K562 (cell line): ENCODE results near the gene CARD9.

Experiments used
- AFF4 ChIP-seq: sonication (generic); formaldehyde crosslinking; IDR thresholded peaks from 2 replicates; pipeline ENCODE4 v1.8.0; 2023; ENCODE audit warnings: mild to moderate bottlenecking, missing genetic modification reagents
- CTCF ChIP-seq, 3 experiments: IDR thresholded peaks in 2 of 3; conservative IDR thresholded peaks in 1 of 3; 2 replicates each; pipeline ENCODE4 v1.5.1; 2011 to 2012; ENCODE audit warnings: low read length in 3 of 3, mild to moderate bottlenecking in 3 of 3, control low read depth in 2 of 3, improper control_type of control experiment in 1 of 3, inconsistent platforms in 1 of 3, low read depth in 1 of 3, mixed read lengths in 1 of 3, moderate library complexity in 1 of 3; ENCODE audit not compliant: insufficient read depth in 2 of 3
- GABPA ChIP-seq: fragments of 200-800 bp; sonication (Bioruptor generic); conservative IDR thresholded peaks from 2 replicates; pipeline ENCODE4 v1.6.1; 2016; ENCODE audit warnings: low read depth, missing genetic modification characterization, missing compliant biosample characterization
- KLF16 ChIP-seq: IDR thresholded peaks from 2 replicates; pipeline ENCODE4 v1.6.1; 2016; ENCODE audit warnings: antibody characterized with exemption
- MYBL2 ChIP-seq, 2 experiments: fragments of 450-650 bp in 1 of 2; sonication (generic) in 1 of 2; formaldehyde crosslinking in 1 of 2; IDR thresholded peaks; 2 replicates each; pipeline versions ENCODE4 v1.6.1 to v1.8.1; 2017 to 2022; ENCODE audit warnings: borderline replicate concordance in 1 of 2, inconsistent platforms in 1 of 2, low read depth in 1 of 2, mild to moderate bottlenecking in 1 of 2, missing genetic modification reagents in 1 of 2, moderate library complexity in 1 of 2
- SIX5 ChIP-seq, 2 experiments: IDR thresholded peaks; 2 replicates each; pipeline ENCODE4 v1.6.1; 2011; ENCODE audit warnings: low read length in 2 of 2, borderline replicate concordance in 1 of 2, low read depth in 1 of 2, mild to moderate bottlenecking in 1 of 2, moderate library complexity in 1 of 2; ENCODE audit not compliant: insufficient read depth in 1 of 2
- SMAD2 ChIP-seq: fragments of 150-350 bp; IDR thresholded peaks from 2 replicates; pipeline ENCODE4 v1.6.1; 2014; ENCODE audit warnings: low read depth, mild to moderate bottlenecking, low read length
- STAT6 ChIP-seq: sonication (generic); formaldehyde crosslinking; IDR thresholded peaks from 2 replicates; pipeline ENCODE4 v1.8.1; 2023; ENCODE audit warnings: mild to moderate bottlenecking, missing genetic modification reagents
- SUPT5H ChIP-seq: fragments of 450-650 bp; IDR thresholded peaks from 2 replicates; pipeline ENCODE4 v1.6.1; 2016
- YY1 ChIP-seq, 3 experiments: IDR thresholded peaks; 2 replicates each; pipeline ENCODE4 v1.6.1; 2011; ENCODE audit warnings: low read length in 2 of 3, mild to moderate bottlenecking in 2 of 3, moderate library complexity in 2 of 3, borderline replicate concordance in 1 of 3, control low read depth in 1 of 3, low read depth in 1 of 3; ENCODE audit not compliant: insufficient read depth in 3 of 3, insufficient replicate concordance in 2 of 3, control insufficient read depth in 1 of 3, insufficient read length in 1 of 3; ENCODE audit errors: extremely low read depth in 1 of 3
- ZEB2 ChIP-seq: fragments of 450-650 bp; IDR thresholded peaks from 2 replicates; pipeline ENCODE4 v1.6.1; 2016

GRCh38 chr9:136326061-136326760, 47.3 kb downstream of the CARD9 start:
- TF ChIP-seq AFF4 (CRISPR knock-in tag) = no peak
- TF ChIP-seq GABPA (tag) = no peak
- TF ChIP-seq SMAD2 = no peak
- no peak for TF ChIP-seq SIX5 (IDR thresholded peaks at IDR 0.05; ENCODE audit: borderline replicate concordance in 1 of 2, insufficient read depth in 1 of 2, low read depth in 1 of 2, low read length in 2 of 2)
- no peak for TF ChIP-seq STAT6 (CRISPR knock-in tag)
- no peak for TF ChIP-seq KLF16
- no peak for TF ChIP-seq SUPT5H
- TF ChIP-seq ZEB2 = no peak
- no peak for TF ChIP-seq MYBL2 (IDR thresholded peaks at IDR 0.05; ENCODE audit: low read depth)
- no peak for TF ChIP-seq MYBL2 (CRISPR knock-in tag; IDR thresholded peaks at IDR 0.05; ENCODE audit: borderline replicate concordance)
- TF ChIP-seq CTCF (IDR thresholded peaks at IDR 0.05 in 2 of 3, conservative IDR thresholded peaks at IDR 0.05 in 1 of 3; ENCODE audit: insufficient read depth in 2 of 3, low read depth in 1 of 3, low read length in 3 of 3) = no peak
- TF ChIP-seq YY1 (IDR thresholded peaks at IDR 0.05; ENCODE audit: borderline replicate concordance in 1 of 3, control insufficient read depth in 1 of 3, extremely low read depth in 1 of 3, insufficient read depth in 3 of 3, insufficient read length in 1 of 3, insufficient replicate concordance in 2 of 3, low read depth in 1 of 3, low read length in 2 of 3) = no peak
